Brain microvascular endothelial cell (primary cell): ENCODE measurements around the gene APC2.
"Not testable (repeated sequence)": the region's sequence is repeated elsewhere in the genome, so short reads cannot be mapped to it uniquely, and the experiment has no call there.

Source experiments
- DNase-seq: peaks from one replicate; pipeline ENCODE4 v3.0.0-alpha.2; 2020
- H3K27ac ChIP-seq: fragments of 250-450 bp; sonication (Bioruptor Pico); 2 replicates; pipeline ENCODE4 v1.5.1; 2020; ENCODE audit warnings: mild to moderate bottlenecking, moderate library complexity
- H3K27me3 ChIP-seq: fragments of 250-450 bp; sonication (Bioruptor Pico); replicated peaks from 2 replicates; pipeline ENCODE4 v1.5.1; 2020; ENCODE audit warnings: mild to moderate bottlenecking
- H3K36me3 ChIP-seq: fragments of 250-450 bp; sonication (Bioruptor Pico); replicated peaks from 2 replicates; pipeline ENCODE4 v1.5.1; 2020; ENCODE audit warnings: mild to moderate bottlenecking
- H3K4me3 ChIP-seq: 2 replicates; pipeline ENCODE4 v1.5.1; 2011; ENCODE audit warnings: low read depth, mild to moderate bottlenecking, control low read depth, low read length, moderate library complexity
- CTCF ChIP-seq: IDR thresholded peaks from 2 replicates; pipeline ENCODE4 v1.5.1; 2011; ENCODE audit warnings: low read depth, mild to moderate bottlenecking, moderate library complexity, low read length, control low read depth, inconsistent platforms; ENCODE audit errors: missing control alignments
- in situ Hi-C: cut with HindIII; loops from 2 replicates; pipeline ENCODE4 v1.10.0; 2017; ENCODE audit warnings: low sequenced_read_pairs, low pct_ligation_motif_present

Gene APC2

GRCh38 chr19:1472231-1473084 lies 22.5 kb downstream of the APC2 start:
- peaks cover 42% of the 10 kb centered on the region for H3K27me3 ChIP-seq
- no peak for DNase-seq
- no peak overlapping the region for H3K4me3 ChIP-seq
- H3K27ac ChIP-seq, result no peak overlapping the region
- in situ Hi-C loops, result loop anchor here (5.0 kb wide), 1 partner anchor 190 kb away; no protein-coding TSS in a partner anchor
- no peak for TF ChIP-seq CTCF
- H3K36me3 ChIP-seq, result no peaks in the 10 kb centered on the region

- no peak for TF ChIP-seq CTCF
- Histone ChIP-seq H3K27ac (no peak overlapping the region), H3K27me3 (peaks cover 34% of the 10 kb centered on the region), H3K4me3 (no peak overlapping the region), H3K36me3 (no peaks in the 10 kb centered on the region)
- no peak for DNase-seq
- in situ Hi-C loops, result loop anchor here (5.0 kb wide), 1 partner anchor 191 kb away; no protein-coding TSS in a partner anchor
These were observed 23.3 kb downstream of the APC2 start for GRCh38 chr19:1473085-1473851.

- no peak overlapping the region for H3K27ac ChIP-seq
- in situ Hi-C loops, result loop anchor here (5.0 kb wide), 1 partner anchor 192 kb away; no protein-coding TSS in a partner anchor
- no peak overlapping the region for H3K4me3 ChIP-seq
- no peak for TF ChIP-seq CTCF
- peaks cover 27% of the 10 kb centered on the region for H3K27me3 ChIP-seq
- H3K36me3 ChIP-seq, result no peaks in the 10 kb centered on the region
- DNase-seq, result no peak
These were observed 24.3 kb downstream of the APC2 start for GRCh38 chr19:1474011-1474764.

- peaks cover 23% of the 10 kb centered on the region for H3K27me3 ChIP-seq
- in situ Hi-C loops, result loop anchor here (5.0 kb wide), 1 partner anchor 193 kb away; no protein-coding TSS in a partner anchor
- no peak overlapping the region for H3K27ac ChIP-seq
- no peak overlapping the region for H3K4me3 ChIP-seq
- no peaks in the 10 kb centered on the region for H3K36me3 ChIP-seq
- no peak for TF ChIP-seq CTCF
- no peak for DNase-seq
These were observed 24.9 kb downstream of the APC2 start for GRCh38 chr19:1474765-1475351.

GRCh38 chr19:1475751-1476437 lies 26.0 kb downstream of the APC2 start:
- in situ Hi-C loops, result no loop called here
- Histone ChIP-seq H3K27ac (no peak overlapping the region), H3K27me3 (peaks cover 13% of the 10 kb centered on the region), H3K36me3 (no peaks in the 10 kb centered on the region), H3K4me3 (no peak overlapping the region)
- TF ChIP-seq CTCF, result no peak
- DNase-seq, result no peak

GRCh38 chr19:1477056-1477455 lies 27.1 kb downstream of the APC2 start:
- H3K36me3 ChIP-seq, H3K27ac ChIP-seq, H3K4me3 ChIP-seq, DNase-seq, H3K27me3 ChIP-seq, in situ Hi-C loops: not testable (repeated sequence)
